ENCODE results near the gene SLC6A5.

The SLC6A5 gene

GRCh38 chr11:20597154-20597679, 2.2 kb upstream of the SLC6A5 start:
- TF ChIP-seq CTCF (IDR thresholded peaks at IDR 0.05; ENCODE audit: control insufficient read depth, extremely low read depth, insufficient read depth) = no peak
- no peak overlapping the region for H3K4me3 ChIP-seq (ENCODE audit: low read depth, low read length)
- no peak for DNase-seq (ENCODE audit: low read depth)

DNA sequence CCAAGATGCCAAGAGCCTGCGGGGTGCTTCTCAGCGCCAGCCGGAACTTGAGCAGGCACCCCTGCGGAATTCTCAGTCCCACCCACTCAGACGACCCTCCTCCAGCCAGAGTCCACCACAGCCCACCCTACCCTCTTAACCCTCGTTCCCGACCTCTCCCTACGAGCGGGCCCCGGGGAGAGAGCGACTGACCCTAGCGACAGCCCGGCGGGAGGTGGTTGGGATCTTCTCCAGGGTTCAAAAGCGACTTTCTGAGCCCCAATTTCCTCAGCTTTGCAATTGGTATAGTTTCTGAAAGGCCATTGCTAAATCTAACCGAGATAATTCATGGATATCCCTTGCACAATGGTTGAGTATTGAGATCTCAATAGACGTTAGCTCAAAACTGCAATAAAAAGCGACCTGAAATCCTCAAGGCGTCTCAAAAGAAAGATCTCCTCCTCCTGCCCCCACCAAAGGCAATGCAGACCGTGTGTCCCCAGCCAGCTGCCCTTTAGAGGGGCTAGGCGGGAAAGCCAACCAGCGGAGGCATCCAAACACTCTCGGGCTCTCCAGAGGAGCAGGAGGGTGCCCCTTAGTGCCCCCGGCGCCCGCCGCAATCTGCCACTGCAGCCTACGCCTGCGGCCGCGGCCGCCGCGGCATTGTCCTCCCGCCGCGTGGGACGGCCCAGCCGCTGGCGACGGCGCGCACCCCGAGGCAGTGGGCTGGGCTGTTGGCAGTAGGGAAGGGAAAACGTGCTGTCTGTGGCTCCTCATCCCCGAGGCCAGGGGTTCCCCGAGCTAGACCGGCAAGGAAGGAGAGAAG, 1.5 kb upstream of the SLC6A5 start:
- no peak for TF ChIP-seq CTCF (IDR thresholded peaks at IDR 0.05; ENCODE audit: control insufficient read depth, extremely low read depth, insufficient read depth)
- no peak for DNase-seq (ENCODE audit: low read depth)
- no peak overlapping the region for H3K4me3 ChIP-seq (ENCODE audit: low read depth, low read length)

DNA sequence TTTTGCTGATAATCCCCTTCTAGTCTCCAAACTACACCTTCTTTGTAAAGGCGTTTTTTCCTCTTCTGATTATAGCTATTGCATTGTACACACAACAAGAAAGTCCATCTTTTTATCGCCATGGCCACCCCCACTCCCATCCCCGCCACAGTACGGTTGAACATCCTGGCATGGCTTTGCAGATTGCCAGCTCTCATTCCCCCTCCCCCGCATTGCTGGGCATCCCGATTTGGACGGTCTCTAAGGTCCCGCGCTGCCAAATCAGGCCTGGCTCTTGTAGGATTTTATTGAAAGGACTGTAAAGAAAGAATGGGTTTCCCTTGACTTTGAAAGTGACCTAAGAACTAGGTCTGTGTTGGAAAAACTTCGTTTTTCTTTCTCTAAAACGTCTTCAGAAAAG, 916 bp upstream of the SLC6A5 start:
- H3K4me3 ChIP-seq (ENCODE audit: low read depth, low read length) = no peak overlapping the region
- no peak for TF ChIP-seq CTCF (IDR thresholded peaks at IDR 0.05; ENCODE audit: control insufficient read depth, extremely low read depth, insufficient read depth)
- DNase-seq (ENCODE audit: low read depth) = no peak

- no peak for DNase-seq (ENCODE audit: low read depth)
- no peak for TF ChIP-seq CTCF (IDR thresholded peaks at IDR 0.05; ENCODE audit: control insufficient read depth, extremely low read depth, insufficient read depth)
- H3K4me3 ChIP-seq (ENCODE audit: low read depth, low read length) = no peak overlapping the region
Observed at GRCh38 chr11:20600020-20600346, 575 bp downstream of the SLC6A5 start.

GRCh38 chr11:20600551-20600950, 1.1 kb downstream of the SLC6A5 start:
- no peak for DNase-seq (ENCODE audit: low read depth)
- H3K4me3 ChIP-seq (ENCODE audit: low read depth, low read length) = no peak overlapping the region
- no peak for TF ChIP-seq CTCF (IDR thresholded peaks at IDR 0.05; ENCODE audit: control insufficient read depth, extremely low read depth, insufficient read depth)

DNA sequence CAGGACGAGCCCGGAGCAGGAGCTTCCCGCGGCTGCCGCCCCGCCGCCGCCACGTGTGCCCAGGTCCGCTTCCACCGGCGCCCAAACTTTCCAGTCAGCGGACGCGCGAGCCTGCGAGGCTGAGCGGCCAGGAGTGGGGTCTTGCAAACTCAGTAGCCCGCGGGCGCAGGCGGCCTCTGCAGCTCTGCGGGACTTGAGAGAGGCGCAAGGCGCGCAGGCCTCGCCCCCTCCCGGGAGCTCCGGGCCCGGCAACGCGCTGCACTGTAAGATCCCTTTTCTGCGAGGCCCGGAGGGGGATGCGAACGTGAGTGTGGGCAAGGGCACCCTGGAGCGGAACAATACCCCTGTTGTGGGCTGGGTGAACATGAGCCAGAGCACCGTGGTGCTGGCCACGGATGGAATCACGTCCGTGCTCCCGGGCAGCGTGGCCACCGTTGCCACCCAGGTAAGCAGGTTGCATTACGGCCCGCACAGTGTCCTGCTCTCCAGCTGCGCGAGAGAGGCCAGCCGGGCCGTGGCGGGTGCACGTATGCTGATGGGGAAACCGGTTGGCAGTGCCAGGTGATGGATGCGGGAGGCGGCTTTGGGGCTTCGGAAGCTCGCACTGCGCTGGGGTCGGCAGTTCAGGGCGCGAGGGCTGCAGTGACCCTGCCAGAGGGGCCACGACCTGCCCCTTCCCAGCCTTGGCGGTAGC, 2.0 kb downstream of the SLC6A5 start:
- no peak for TF ChIP-seq CTCF (IDR thresholded peaks at IDR 0.05; ENCODE audit: control insufficient read depth, extremely low read depth, insufficient read depth)
- DNase-seq (ENCODE audit: low read depth) = no peak
- H3K4me3 ChIP-seq (ENCODE audit: low read depth, low read length) = no peak overlapping the region

Data from LNCaP clone FGC (cell line).